ENCODE measurements around the gene MYRF.

The MYRF gene

DNA sequence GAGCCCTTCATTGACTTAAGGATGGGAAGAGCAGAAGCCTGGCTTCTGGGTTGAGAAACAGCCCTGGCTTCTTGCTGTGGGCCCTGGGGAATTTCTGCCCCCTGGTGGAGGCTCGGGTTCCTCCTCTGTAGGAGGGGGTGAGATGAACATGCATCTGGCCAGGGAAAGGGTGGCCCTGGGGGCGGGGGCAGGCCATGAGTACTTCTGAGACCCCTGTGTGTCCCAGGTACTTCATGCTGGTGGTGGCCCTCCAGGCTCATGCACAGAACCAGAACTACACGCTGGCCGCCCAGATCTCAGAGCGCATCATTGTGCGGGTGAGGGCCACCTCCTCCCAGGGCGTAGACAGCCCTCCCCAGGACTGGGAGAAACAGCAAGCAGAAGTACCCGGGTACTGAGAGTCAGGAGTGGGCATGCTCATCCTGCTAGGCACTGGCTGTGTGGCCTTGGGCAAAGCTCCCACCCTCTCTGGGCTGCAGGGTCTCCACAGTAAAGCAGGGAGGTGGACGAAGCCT is 24.2 kb downstream of the MYRF start:
- peak; percentile 56 to 60 for DNase-seq (ENCODE audit: low read depth in 2 of 2)

DNA sequence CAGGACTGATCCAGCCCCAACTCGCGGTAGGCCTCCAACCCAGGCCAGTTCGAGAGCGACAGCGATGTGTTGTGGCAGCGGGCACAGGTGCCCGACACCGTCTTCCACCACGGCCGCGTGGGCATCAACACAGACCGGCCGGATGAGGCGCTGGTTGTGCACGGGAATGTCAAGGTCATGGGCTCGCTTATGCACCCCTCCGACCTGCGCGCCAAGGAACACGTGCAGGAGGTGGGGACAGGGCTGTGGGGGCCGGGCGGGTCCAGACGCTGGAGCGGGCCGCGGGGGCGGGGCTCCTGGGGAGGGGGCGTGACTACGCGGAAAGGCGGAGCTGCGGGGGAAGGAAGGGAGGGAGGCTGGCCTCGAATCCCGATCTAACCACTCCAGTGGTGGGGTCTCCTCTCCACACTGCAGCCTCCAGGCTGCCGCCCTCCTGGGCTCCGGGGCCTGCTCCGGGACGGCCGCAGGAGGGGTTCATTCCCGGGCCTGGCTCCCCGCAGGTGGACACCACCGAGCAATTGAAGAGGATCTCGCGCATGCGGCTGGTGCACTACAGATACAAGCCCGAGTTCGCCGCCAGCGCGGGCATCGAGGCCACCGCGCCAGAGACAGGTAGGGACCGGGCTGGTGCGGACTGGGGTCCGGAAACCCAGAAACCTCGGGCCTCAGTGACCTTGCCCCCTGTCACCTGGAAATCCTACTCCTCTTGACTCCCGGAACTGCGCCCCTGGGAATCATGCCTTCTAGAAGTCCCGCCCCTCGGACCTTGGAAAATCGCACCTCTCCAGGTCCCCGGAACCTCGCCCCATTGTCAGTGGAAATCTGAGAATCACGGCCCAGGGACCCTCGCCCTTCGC is 25.0 kb downstream of the MYRF start:
- peak; percentile 43 to 44 for DNase-seq (ENCODE audit: low read depth in 2 of 2)

DNA sequence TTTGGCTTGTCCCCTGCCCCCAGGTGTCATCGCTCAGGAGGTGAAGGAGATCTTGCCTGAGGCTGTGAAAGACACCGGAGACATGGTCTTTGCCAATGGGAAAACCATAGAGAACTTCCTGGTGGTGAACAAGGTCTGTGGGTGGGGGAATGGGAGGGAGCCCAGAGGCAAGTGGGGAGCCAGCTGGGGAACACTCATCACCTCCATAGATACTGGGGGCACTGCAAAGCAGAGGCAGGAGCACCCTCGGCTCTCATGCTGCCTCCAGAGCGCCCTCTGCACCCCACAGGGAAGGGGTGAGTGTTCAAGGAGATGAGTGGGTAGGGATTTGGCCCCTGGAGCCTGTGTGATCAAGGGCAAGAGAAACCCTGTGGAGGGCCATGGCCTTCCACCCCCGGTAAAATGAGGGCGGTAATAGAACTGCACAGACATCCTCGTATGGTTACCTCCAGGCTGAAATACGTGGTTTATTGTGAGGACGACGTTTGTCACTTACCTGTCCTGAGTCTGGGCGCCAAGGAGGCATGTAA is 26.0 kb downstream of the MYRF start:
- DNase-seq (ENCODE audit: low read depth in 2 of 2), result no peak

DNA sequence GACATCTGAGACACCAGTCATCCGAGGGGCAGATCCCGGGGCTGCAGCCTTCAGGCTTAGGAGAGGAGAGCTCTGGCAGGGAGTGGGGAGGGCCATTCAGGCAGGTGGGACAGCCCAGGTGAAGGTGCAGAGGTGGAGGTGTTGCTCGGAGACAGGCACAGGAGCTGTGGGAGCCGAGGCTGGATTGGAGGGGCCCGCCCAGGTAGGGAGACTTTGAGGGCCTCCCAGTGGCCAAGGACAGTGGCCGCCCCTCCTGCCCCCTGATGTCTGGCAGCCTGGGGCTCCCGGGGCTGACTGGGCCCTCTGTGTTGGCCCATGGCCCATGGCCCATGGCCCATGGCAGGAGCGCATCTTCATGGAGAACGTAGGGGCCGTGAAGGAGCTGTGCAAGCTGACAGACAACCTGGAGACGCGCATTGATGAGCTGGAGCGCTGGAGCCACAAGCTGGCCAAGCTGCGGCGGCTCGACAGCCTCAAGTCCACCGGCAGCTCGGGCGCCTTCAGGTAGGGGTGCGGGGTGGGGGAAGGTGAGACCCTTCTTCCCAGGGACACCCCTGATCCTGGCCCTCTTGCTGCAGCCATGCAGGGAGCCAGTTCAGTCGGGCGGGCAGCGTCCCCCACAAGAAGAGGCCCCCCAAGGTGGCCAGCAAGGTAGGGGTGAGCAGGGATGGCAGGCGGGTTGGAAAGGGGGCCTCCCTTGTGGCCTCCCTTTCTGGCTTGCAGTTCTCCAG is 26.6 kb downstream of the MYRF start:
- no peak for DNase-seq (ENCODE audit: low read depth in 2 of 2)

DNA sequence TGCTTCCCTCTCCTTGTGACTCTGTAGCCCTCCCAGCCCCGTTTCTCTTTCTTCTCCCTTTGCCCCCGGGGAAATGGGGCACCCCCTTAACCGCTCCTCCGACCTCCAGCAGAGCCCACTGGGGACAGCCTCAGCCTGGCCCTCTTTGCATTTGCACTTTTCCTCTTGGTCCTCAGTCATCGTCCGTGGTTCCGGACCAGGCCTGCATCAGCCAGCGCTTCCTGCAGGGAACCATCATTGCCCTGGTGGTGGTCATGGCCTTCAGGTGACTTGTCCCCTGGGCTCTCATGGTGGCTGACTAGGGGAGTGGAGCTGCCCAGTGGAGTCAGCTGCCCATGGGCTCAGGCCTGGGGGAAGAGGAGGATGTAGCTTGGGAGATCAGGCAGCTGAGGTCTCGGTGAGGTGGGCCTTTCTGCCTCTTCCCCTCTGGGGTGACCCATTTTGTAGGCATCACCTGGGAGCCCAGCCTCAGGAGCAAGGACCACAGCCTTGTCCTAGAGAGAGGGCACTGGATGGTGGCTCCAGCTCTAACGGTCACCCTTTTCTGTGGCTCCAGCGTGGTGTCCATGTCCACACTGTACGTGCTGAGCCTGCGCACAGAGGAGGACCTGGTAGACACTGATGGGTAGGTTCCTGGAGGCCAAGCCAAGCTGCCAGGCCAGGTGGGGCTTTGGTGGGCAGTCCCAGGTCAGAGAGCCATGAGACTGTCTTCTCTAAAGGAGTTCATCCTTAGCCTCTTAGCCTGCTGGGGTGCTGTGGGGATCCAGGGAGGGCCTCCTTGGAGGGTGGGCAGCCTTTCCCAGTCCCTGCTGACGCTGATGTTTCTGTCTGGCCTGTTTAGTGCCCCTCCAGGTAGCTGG is 27.5 kb downstream of the MYRF start:
- no peak for DNase-seq (ENCODE audit: low read depth in 2 of 2)

DNA sequence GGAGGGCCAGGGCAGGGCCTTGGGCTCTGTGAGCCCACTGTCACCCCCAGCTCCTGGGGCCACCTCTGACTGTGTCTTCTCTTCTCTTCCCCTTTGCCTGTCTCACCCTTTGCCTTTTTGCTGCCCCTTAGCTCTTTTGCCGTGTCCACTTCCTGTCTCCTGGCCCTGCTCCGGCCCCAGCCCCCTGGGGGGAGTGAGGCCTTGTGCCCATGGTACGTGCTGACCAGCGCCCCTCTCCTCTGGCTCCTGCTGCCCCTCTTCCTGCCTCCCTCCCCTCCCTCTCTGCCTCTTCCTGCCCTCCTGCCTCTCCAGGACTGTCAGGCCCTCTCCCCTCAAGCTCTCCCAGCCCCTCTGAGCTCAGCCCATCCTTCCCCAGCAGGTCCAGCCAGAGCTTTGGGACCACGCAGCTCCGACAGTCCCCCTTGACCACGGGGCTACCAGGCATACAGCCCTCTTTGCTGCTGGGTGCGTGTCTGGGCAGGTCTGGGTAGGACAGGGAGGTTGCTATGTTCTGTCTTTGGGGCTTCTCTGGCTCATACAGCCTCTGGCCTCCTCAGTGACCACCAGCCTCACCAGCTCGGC is 28.2 kb downstream of the MYRF start:
- DNase-seq (ENCODE audit: low read depth in 2 of 2), result no peak

DNA sequence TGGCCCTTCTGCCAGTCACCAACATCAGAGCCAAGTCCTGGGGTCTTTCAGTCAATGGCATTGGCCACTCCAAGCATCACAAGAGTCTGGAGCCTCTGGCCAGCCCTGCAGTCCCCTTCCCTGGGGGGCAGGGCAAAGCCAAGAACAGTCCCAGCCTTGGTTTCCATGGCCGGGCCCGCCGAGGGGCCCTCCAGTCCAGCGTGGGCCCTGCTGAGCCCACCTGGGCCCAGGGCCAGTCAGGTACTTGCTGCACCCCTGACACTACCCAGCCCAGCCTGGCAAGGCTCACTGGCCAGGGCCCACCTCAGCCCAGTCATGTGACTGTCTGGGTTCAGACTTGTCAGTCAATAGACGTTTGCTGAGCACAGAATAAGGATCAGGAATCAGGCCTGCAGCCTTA is 29.1 kb downstream of the MYRF start:
- DNase-seq (ENCODE audit: low read depth in 2 of 2), result no peak

DNA sequence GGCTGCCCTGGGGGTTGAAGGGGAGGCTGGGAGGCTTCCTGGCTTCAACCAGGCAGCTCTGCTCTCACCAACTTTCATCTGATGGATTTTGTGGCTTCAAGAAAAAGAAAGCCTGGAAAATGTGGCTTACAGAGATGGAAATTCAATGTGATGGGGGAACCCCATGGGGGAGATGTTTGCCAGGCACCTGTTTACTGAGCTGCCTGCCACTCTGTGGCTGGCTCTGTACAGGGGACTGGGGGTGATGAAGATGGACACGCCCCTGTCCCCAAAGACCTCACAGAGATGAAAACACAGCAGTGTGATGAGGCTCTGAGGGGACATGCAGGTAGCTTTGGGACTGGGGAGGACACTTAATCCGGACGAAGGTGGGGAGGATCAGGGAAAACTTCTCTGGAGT is 29.9 kb downstream of the MYRF start:
- DNase-seq (ENCODE audit: low read depth in 2 of 2), result no peak

DNA sequence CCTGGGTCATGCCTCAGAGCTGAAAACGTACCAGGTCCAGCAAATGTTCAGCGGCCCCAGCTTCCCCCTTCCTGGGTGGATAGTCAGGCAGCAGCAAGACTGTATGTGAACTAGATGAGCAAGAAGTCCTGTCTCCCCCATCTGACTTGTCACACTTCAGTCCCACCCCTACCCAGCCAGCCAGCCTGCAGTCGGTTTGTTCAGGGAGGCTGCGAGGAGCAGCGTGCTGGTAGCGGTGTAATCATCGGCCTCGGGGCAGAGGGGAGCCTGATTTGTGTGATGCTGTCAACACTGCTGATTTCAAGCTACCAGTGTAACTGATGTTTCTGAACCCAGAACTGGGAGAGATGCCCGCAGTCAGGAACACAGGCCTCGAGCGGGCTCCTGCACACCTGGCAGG is 30.4 kb downstream of the MYRF start:
- DNase-seq (ENCODE audit: low read depth in 2 of 2), result no peak

DNA sequence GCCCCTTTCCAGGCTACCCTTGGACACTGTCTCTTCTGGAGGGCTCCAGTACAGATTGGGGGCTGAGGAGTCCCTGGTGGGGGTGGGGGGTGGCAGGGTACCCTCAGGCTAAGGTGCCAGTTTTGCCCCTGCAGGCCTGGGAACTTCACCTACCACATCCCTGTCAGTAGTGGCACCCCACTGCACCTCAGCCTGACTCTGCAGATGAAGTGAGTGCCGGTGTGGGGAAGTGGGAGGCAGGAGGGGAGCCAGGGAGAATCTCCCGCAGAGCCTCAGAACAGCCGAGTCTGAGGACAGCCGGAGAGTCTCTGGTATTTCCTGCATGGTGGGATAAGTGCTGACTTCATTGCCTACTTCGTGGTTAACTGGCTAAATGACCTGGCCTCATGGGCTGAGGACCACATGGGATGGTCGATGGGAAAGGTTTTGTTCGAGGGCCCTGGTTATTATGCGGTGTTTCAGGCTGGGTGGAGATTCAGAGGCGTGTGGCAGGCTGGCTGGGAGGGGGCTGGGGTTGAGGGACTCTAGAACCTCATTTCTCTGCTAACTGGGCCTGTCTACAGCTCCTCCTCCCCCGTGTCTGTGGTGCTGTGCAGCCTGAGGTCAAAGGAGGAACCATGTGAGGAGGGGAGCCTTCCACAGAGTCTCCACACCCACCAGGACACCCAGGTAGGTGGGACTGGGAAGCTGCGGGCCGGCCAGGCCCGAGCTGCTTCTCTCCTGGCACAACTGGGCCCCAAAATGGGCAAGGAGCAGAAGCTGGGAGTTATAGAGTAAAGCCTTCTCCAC is 31.5 kb downstream of the MYRF start:
- no peak for DNase-seq (ENCODE audit: low read depth in 2 of 2)

DNA sequence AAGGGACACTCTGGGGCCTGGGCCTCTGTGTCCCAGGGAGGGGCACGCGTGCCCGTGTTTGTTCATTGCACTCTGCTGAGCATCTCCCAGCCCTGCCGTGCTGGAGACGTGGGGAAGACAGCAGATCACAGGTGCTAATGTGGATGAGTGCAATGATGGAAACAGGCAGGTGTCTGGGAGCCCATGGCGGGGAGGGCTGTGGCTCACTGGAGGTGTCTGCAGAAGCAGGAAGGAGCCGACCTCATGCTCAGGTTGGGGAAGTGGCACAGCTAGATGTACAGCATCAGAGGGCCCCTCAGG is 32.0 kb downstream of the MYRF start:
- DNase-seq (ENCODE audit: low read depth in 2 of 2), result no peak

DNA sequence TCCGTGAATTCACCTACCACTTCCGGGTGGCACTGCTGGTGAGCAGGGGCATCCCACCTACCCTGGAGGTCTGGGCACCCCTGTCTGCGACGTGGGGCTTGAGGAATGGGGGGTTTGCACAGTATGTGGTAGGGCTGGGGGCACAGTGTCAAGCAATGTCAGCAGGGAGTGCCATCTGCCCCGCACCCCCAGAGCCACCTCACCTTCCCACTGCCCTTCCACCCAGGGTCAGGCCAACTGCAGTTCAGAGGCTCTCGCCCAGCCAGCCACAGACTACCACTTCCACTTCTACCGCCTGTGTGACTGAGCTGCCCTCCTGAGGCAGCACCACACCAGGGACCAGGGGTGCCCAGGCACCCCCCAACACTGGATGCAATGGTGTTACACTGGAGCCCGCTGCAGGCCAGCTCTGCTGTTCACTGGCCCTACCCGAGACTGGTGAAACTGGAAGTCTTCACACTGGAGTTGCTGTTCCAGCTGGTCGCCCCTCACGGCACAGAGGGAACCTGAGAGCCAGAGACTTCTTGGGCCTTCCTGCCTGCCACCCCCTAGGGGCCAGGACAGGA is 33.5 kb downstream of the MYRF start:
- no peak for DNase-seq (ENCODE audit: low read depth in 2 of 2)

DNA sequence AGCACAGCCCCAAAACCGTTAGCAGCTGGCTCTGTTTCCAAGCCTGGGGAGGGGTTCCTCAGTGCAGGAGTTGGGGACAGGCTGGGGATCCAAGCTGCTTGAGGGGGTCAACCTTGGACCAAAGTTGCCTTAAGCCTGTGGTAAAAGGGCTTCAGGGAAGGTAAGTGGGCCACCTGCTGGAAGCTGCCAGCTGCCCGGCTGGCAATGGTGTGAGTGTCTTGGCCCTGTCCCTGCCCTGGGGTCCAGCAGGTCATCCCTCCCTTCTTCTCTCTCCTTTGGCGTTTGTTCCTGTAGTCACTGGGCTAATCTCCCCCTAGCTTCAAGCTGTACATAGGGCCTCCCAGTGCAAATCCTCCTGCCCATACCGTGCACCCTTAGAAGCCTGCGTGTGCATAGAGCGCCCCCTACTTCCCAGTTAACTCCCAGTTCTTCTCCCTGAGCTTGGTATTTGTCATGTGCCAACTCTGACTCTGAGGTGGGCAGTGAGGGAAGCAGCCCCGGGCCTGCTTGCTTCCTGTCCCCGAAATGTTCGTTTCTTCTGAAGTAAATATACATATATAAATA is 35.6 kb downstream of the MYRF start:
- DNase-seq (ENCODE audit: low read depth in 2 of 2), result no peak

DNA sequence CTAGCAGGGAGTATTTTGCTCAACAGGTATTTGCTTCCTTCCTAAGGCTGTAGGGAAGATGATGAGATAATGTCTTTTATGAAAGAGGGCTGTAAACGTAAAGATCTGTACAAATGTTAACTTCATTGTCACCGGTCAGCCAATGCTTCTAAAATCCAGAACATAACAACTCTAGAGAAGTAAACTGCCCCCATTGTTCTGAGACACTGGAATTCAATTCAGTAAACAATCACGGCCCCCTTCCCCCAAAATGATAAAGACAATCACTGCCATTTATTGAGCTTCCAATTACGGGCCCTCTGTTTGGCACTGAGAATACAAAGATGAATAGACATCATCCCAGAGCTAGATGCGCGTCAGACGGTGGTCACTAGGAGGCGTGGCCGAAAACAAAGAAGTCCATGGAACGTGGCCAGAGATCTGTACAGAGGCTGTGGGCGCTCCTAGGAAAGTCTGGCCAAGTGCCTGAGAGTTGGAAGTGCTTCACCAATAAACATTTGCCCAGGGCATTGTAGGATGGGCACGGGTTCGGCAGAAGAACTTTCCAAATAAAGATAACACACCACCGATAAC is 39.4 kb downstream of the MYRF start:
- peak in 1 of 2 donors; percentile 26 for DNase-seq (ENCODE audit: low read depth in 2 of 2)

DNA sequence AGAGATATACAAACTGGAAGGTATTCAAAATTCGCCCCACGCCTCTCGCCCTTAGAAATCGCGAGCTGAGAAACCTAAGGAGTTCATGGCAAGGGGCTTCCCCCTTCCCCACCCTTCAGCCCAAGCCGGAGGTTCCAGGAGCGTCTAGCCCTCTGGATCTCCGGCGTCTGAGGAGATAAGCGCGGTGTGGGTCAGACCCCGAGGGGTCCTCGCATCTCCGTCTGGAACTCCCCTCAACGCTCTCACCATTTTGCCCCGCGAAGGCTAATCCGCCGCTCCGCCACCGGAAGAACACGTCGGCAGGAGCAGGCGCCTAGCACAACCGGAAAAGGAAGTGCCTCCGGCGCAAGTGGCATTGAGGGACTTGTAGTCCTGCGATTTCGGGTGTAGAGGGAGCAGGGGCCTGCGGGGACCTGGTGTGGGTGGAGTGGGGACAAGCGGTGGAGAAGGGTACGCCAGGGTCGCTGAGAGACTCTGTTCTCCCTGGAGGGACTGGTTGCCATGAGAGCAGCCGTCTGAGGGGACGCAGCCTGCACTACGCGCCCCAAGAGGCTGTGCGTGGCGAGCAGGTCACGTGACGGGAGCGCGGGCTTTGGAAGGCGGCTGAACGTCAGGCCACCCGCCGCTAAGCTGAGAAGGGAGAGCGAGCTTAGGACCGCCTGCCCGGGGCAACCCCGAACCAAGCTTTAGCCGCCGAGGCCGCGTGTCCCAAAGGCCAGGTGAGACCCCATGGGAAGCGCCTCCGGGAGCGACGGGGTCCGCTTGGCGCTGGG is 40.1 kb downstream of the MYRF start, which contains the start of the genes FEN1 and TMEM258:
TSS of gene FEN1 (plus strand) at position 602 of the 773 bp plus-strand sequence. CDS start 2,451 bp downstream, outside the sequence.
TSS of gene TMEM258 (minus strand) at position 290 of the 773 bp plus-strand sequence. CDS start at position 249, 41 bp downstream.
- DNase-seq (ENCODE audit: low read depth in 2 of 2), result peak; percentile 80 to 82

DNA sequence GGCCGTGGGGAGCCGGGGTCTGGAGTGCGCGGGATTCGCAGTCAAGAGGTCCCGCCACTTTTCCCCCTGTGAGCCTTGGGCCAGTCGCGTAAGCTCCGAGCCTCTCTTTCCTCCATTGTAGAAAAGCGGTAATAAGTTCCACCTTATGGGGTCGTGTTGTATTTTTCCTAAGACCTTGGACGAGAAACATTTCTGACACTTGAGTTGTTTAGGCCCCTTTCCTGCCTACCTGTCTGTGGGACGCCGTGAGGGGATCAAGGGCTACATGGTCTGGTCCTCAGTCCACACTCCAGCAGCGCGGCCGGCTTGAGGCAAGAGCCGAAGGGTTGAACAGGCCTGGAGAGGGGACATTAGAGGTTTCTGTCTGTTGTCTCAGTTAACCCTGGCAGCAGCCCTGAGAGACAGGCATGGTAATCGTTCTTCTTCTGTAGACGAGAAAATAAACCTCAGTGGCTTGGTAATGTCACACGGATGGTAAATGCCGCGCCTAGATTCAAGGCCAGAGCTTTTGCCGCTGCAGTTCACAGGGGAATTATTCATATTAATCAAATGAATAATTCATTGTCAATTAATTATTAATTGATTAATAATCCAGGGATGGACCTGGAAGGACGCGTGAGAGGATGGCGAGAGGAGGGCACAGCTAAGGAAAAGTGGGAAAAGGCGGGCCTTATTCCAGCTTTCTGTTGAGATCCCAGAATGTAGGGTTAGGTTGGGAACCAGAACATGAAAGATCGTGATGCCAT is 40.8 kb downstream of the MYRF start:
- DNase-seq (ENCODE audit: low read depth in 2 of 2), result no peak

DNA sequence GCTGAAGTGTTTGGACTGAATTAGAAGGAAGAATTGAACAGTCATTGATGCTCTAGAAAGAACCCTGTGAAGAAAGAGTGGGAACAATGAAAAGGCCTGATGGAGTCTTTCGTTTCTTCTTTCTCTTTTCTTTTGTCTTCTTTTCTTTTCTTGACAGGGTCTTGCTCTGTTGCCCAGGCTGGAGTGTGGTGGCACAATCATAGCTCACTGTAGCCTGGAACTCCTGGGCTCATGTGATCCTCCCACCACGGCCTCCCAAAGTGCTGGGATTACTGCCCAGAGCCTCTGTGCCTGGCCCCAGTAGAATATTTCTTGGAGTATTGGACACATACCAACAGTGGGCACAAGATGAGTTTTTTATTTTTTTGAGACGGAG is 41.4 kb downstream of the MYRF start:
- DNase-seq (ENCODE audit: low read depth in 2 of 2), result no peak

DNA sequence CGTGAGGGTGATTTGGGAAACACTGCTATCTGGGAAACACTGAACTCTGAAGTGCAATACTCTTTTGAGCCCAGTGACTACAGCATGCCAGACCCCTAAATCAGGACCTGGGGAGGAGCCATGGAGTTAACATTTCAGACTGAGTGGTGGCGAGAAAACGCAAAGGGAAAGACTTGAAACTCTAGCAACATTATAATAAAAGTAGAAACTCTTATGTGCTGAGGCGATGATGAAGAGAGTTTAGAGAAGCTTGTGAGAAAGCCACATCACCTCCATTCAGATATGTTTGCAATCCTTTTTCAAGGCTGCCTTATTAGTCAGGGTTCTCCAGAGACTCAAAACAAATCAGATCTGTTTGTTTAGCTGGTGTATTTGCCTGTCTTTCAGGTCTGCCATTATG is 42.1 kb downstream of the MYRF start:
- DNase-seq (ENCODE audit: low read depth in 2 of 2), result no peak

Measured in stimulated activated CD8-positive, alpha-beta memory T cell treated with anti-CD3 and anti-CD28 coated beads, Interleukin-2, amount 100 ng/mL, for 48 hours (primary cell).